ENCODE measurements around the gene ODC1. TPM values are rescaled to one million over a fixed set of nuclear protein-coding genes. Genes with fewer than 3 reads are reported as not detected.

ODC1 gene
- 171 and 223 TPM in 2 replicates for total RNA-seq

GRCh38 chr2:10447895-10448575 lies at the start of gene ODC1:
Gene ODC1, minus strand, starts transcription at chr2:10448327. Its CDS starts 3,295 bp downstream, at chr2:10445032.

Other genes starting within 250 kb of the ODC1 start
- 64.2 and 69.5 TPM in 2 replicates for gene HPCAL1, start 145.4 kb downstream of the ODC1 start, total RNA-seq
- gene NOL10, start 241.6 kb upstream of the ODC1 start, total RNA-seq: 28.4 and 50.5 TPM in 2 replicates